Endothelial cell of umbilical vein (primary cell): Measurements from ENCODE around the gene MAGEC2. TPM values are rescaled to one million over a fixed set of nuclear protein-coding genes. Genes with fewer than 3 reads are reported as not detected.

ENCODE experiments used
- BruUV-seq: library from RNA; stranded (reverse); fragments of 400-500 nt; replicated peaks from 2 replicates; lab custom pipeline; 2021; lab: Mats Ljungman, UMichigan
- CTCF ChIA-PET: fragments of 300-600, 350-600 bp; sonication (Branson Sonifier 250); formaldehyde crosslinking; loops from one replicate; lab custom pipeline; 2021; ENCODE audit warnings: antibody characterized with exemption, inconsistent platforms; lab: Charles Lee
- POLR2A ChIA-PET: fragments of 300-600, 350-600 bp; sonication (Branson Sonifier 250); formaldehyde crosslinking; loops from one replicate; lab custom pipeline; 2021; ENCODE audit warnings: antibody characterized with exemption, inconsistent platforms; lab: Charles Lee
- DNase-seq: peaks from one replicate; pipeline ENCODE4 v3.0.0-alpha.2; 2011; ENCODE audit warnings: low read depth, low spot score
- FAIRE-seq: peaks from 2 replicates; lab custom pipeline; 2011; peaks lifted over from hg19 to GRCh38; lab: Jason Lieb, UNC
- H2AFZ ChIP-seq: 2 replicates; pipeline ENCODE4 v1.6.0; 2012; ENCODE audit warnings: low read depth, low read length, control low read depth, inconsistent platforms
- H3K27ac ChIP-seq: 2 replicates; pipeline ENCODE4 v1.5.1; 2011; ENCODE audit warnings: low read depth, mild to moderate bottlenecking, control low read depth, low read length, moderate library complexity; ENCODE audit not compliant: insufficient read depth
- H3K27me3 ChIP-seq, 2 experiments: 2 replicates each; pipeline versions ENCODE4 v1.6.0 to v1.6.1; 2011; ENCODE audit warnings: low read length in 2 of 2, mixed read lengths in 1 of 2; ENCODE audit not compliant: control insufficient read depth in 2 of 2, insufficient read depth in 2 of 2
- H3K36me3 ChIP-seq, 2 experiments: 2 replicates in 1 of 2; 3 replicates in 1 of 2; pipeline ENCODE4 v1.5.1; 2011; ENCODE audit warnings: low read length in 2 of 2, mild to moderate bottlenecking in 1 of 2, moderate library complexity in 1 of 2; ENCODE audit not compliant: control insufficient read depth in 2 of 2, insufficient read depth in 2 of 2; ENCODE audit errors: extremely low read depth in 1 of 2
- H3K4me1 ChIP-seq: 3 replicates; pipeline ENCODE4 v1.5.1; 2011; ENCODE audit warnings: mild to moderate bottlenecking, low read length; ENCODE audit not compliant: control insufficient read depth, insufficient read depth; ENCODE audit errors: extremely low read depth
- H3K4me2 ChIP-seq: 2 replicates; pipeline ENCODE4 v1.6.1; 2011; ENCODE audit warnings: low read length, control low read depth, mixed read lengths; ENCODE audit not compliant: insufficient read depth
- H3K4me3 ChIP-seq, 3 experiments: fragments of 200-600 bp in 1 of 3; sonication (generic), shearing (Covaris generic) in 1 of 3; replicated peaks in 1 of 3; 2 replicates each; pipeline ENCODE4 v1.5.1; 2011 to 2016; ENCODE audit warnings: control low read depth in 3 of 3, low read length in 3 of 3, mild to moderate bottlenecking in 2 of 3, inconsistent platforms in 1 of 3, low read depth in 1 of 3, moderate library complexity in 1 of 3; ENCODE audit not compliant: insufficient read depth in 1 of 3
- H3K79me2 ChIP-seq: 2 replicates; pipeline ENCODE4 v1.6.0; 2012; ENCODE audit warnings: low read length, inconsistent platforms; ENCODE audit not compliant: control insufficient read depth, insufficient read depth
- H3K9ac ChIP-seq: replicated peaks from 2 replicates; pipeline ENCODE3; 2011; ENCODE audit warnings: low read length, control low read depth; ENCODE audit not compliant: insufficient read depth; ENCODE audit errors: extremely low read depth
- H3K9me1 ChIP-seq: replicated peaks from 3 replicates; pipeline ENCODE4 v1.6.0; 2011; ENCODE audit warnings: mild to moderate bottlenecking, low read length; ENCODE audit not compliant: control insufficient read depth, insufficient read depth; ENCODE audit errors: extremely low read depth
- H3K9me3 ChIP-seq: replicated peaks from 2 replicates; pipeline ENCODE4 v1.5.1; 2012; ENCODE audit warnings: low read length, inconsistent platforms; ENCODE audit not compliant: control insufficient read depth, insufficient read depth
- H4K20me1 ChIP-seq: replicated peaks from 2 replicates; pipeline ENCODE3; 2011; ENCODE audit warnings: mild to moderate bottlenecking, low read length; ENCODE audit not compliant: control insufficient read depth, insufficient read depth; ENCODE audit errors: extremely low read depth
- CTCF ChIP-seq, 2 donors: IDR thresholded peaks; 1 replicate in 1 of 2; 2 replicates in 1 of 2; pipeline ENCODE4 v1.5.1; 2011; ENCODE audit warnings: low read length in 2 of 2, mild to moderate bottlenecking in 2 of 2, moderate library complexity in 2 of 2, control low read depth in 1 of 2, inconsistent platforms in 1 of 2, low read depth in 1 of 2; ENCODE audit not compliant: insufficient read depth in 1 of 2; ENCODE audit errors: extremely low read depth in 1 of 2
- EZH2 ChIP-seq: IDR thresholded peaks from 2 replicates; pipeline ENCODE4 v1.6.1; 2012; ENCODE audit warnings: borderline replicate concordance, low read depth, mild to moderate bottlenecking, moderate library complexity, low read length, inconsistent platforms; ENCODE audit not compliant: severe bottlenecking
- FOS ChIP-seq: IDR thresholded peaks from 2 replicates; pipeline ENCODE4 v1.6.1; 2011; ENCODE audit warnings: mild to moderate bottlenecking, low read length, moderate library complexity, borderline replicate concordance; ENCODE audit not compliant: insufficient read depth
- GATA2 ChIP-seq: IDR thresholded peaks from 2 replicates; pipeline ENCODE4 v1.7.0; 2011; ENCODE audit warnings: low read depth, mild to moderate bottlenecking, moderate library complexity, mixed read lengths, low read length; ENCODE audit not compliant: insufficient read length, insufficient read depth
- JUN ChIP-seq: IDR thresholded peaks from 2 replicates; pipeline ENCODE4 v1.6.1; 2011; ENCODE audit warnings: borderline replicate concordance, low read depth; ENCODE audit not compliant: insufficient read length, insufficient read depth
- MAX ChIP-seq: IDR thresholded peaks from 2 replicates; pipeline ENCODE4 v1.6.1; 2011; ENCODE audit not compliant: insufficient read depth, insufficient read length
- MYC ChIP-seq: IDR thresholded peaks from one replicate; pipeline ENCODE4 v1.6.1; 2011; ENCODE audit warnings: mild to moderate bottlenecking, low read depth, low read length
- POLR2A ChIP-seq: IDR thresholded peaks from 2 replicates; pipeline ENCODE4 v1.6.1; 2012; ENCODE audit warnings: low read depth, mild to moderate bottlenecking, control low read depth, low read length
- POLR2AphosphoS5 ChIP-seq: IDR thresholded peaks from 2 replicates; pipeline ENCODE4 v1.6.1; 2012; ENCODE audit warnings: low read depth, mild to moderate bottlenecking, control low read depth, low read length, moderate library complexity; ENCODE audit not compliant: insufficient read depth
- dilution Hi-C: fragments of 300-500 bp; cut with MboI; formaldehyde crosslinking; loops from one replicate; pipeline ENCODE4 v1.15.0; 2019; ENCODE audit warnings: low sequenced_read_pairs; ENCODE audit not compliant: extremely low pct_ligation_motif_present
- intact Hi-C: fragments of 100-400 bp; cut with micrococcal nuclease; formaldehyde crosslinking; loops from one replicate; pipeline ENCODE4 v1.10.0; 2022
- polyA plus RNA-seq, 4 experiments: library from polyadenylated mRNA; depleted of rRNA in 3 of 4; stranded (reverse) in 3 of 4; unstranded in 1 of 4; fragments of >200 nt; gene quantifications; 2 replicates each; pipeline versions ENCODE4 v1.2.1 to v1.2.3, GENCODE V29; 2011 to 2012; ENCODE audit warnings: missing spikeins in 1 of 4
- total RNA-seq: library from RNA; stranded (reverse); gene quantifications from 2 replicates; pipeline ENCODE4 v1.2.3, GENCODE V29; 2021

The MAGEC2 gene
- total and polyA plus RNA-seq, 2 donors (not counting 3 experiments of a cell fraction or from before 2014, with no cell fraction given) = not detected

GRCh38 chrX:142214081-142214480, 9.0 kb upstream of the MAGEC2 start:
- ChIA-PET CTCF (no interaction called here), POLR2A (no interaction called here)
- Histone ChIP-seq H3K9ac (no peak overlapping the region), H3K4me3 (no peak overlapping the region), H3K9me3 (no peaks in the 10 kb centered on the region), H3K27ac (no peak overlapping the region), H3K9me1 (no peaks in the 10 kb centered on the region), H3K36me3 (no peaks in the 10 kb centered on the region), H3K4me2 (no peak overlapping the region), H4K20me1 (no peaks in the 10 kb centered on the region), H3K4me1 (no peaks in the 10 kb centered on the region), H3K27me3 (no peaks in the 10 kb centered on the region), H3K79me2 (no peaks in the 10 kb centered on the region), H2AFZ (no peak overlapping the region)
- BruUV-seq = no TSS peak
- FAIRE-seq = no peak
- dilution Hi-C loops (no loop called here), intact Hi-C loops (no loop called here)
- TF ChIP-seq CTCF (IDR thresholded peaks at IDR 0.05; ENCODE audit: extremely low read depth in 1 of 2, insufficient read depth in 1 of 2, low read depth in 1 of 2, low read length in 2 of 2) (no peak), MAX (no peak), POLR2AphosphoS5 (no peak), POLR2A (no peak), GATA2 (no peak), MYC (no peak), JUN (no peak), EZH2 (no peak), FOS (no peak)
- DNase-seq = no peak
